IPS-20b (cell line): Measurements from ENCODE around the gene HOXC12.

ENCODE experiments used
- H3K27ac ChIP-seq: one replicate; pipeline ENCODE4 v1.5.1; 2013; ENCODE audit warnings: low read length
- H3K27me3 ChIP-seq: 2 replicates; pipeline ENCODE4 v1.6.1; 2013; ENCODE audit warnings: mild to moderate bottlenecking, low read length, inconsistent platforms; ENCODE audit not compliant: insufficient read depth
- H3K36me3 ChIP-seq: 2 replicates; pipeline ENCODE4 v1.6.1; 2013; ENCODE audit warnings: low read depth, mild to moderate bottlenecking, inconsistent platforms, low read length, moderate library complexity; ENCODE audit not compliant: insufficient read depth
- H3K4me1 ChIP-seq: 2 replicates; pipeline ENCODE4 v1.6.1; 2013; ENCODE audit warnings: mild to moderate bottlenecking, control low read depth, inconsistent platforms, low read length, moderate library complexity; ENCODE audit not compliant: insufficient read depth
- H3K4me3 ChIP-seq: 2 replicates; pipeline ENCODE4 v1.5.1; 2013; ENCODE audit warnings: mild to moderate bottlenecking, low read length, inconsistent platforms
- H3K9ac ChIP-seq: 2 replicates; pipeline ENCODE4 v1.6.1; 2013; ENCODE audit warnings: low read depth, mild to moderate bottlenecking, inconsistent platforms, low read length, moderate library complexity
- H3K9me3 ChIP-seq: 2 replicates; pipeline ENCODE4 v1.6.1; 2013; ENCODE audit warnings: mild to moderate bottlenecking, low read depth, low read length, inconsistent platforms; ENCODE audit not compliant: insufficient read depth

HOXC12 gene

GRCh38 chr12:53991077-53991460 lies 36.4 kb downstream of the HOXC12 start:
- Histone ChIP-seq H3K27me3 (peaks cover 100% of the 10 kb centered on the region), H3K4me3 (no peak overlapping the region), H3K4me1 (peaks cover under 1% of the 10 kb centered on the region; the same call in 1 of the 2 replicates)

GRCh38 chr12:53992377-53992889 lies 37.7 kb downstream of the HOXC12 start:
- no peak overlapping the region for H3K27ac ChIP-seq
- H3K9ac ChIP-seq: no peak overlapping the region
- no peak overlapping the region for H3K4me3 ChIP-seq
- peaks cover 100% of the 10 kb centered on the region for H3K27me3 ChIP-seq
- H3K4me1 ChIP-seq: peaks cover 2% of the 10 kb centered on the region; the same call in 1 of the 2 replicates
- H3K9me3 ChIP-seq: peaks cover 14% of the 10 kb centered on the region; the same call in 1 of the 2 replicates
- H3K36me3 ChIP-seq: no peaks in the 10 kb centered on the region

More at GRCh38 chr12:53991077-53991460, 36.4 kb downstream of the HOXC12 start:
- Histone ChIP-seq H3K27ac (no peak overlapping the region), H3K9me3 (peaks cover 5% of the 10 kb centered on the region; the same call in 1 of the 2 replicates), H3K9ac (no peak overlapping the region), H3K36me3 (no peaks in the 10 kb centered on the region)

- Histone ChIP-seq H3K9me3 (peaks cover 14% of the 10 kb centered on the region; the same call in 1 of the 2 replicates), H3K36me3 (no peaks in the 10 kb centered on the region), H3K27ac (no peak overlapping the region), H3K27me3 (peaks cover 100% of the 10 kb centered on the region), H3K4me3 (no peak overlapping the region), H3K4me1 (peaks cover 2% of the 10 kb centered on the region; the same call in 1 of the 2 replicates), H3K9ac (no peak overlapping the region)
These were observed 38.7 kb downstream of the HOXC12 start for GRCh38 chr12:53993162-53994008.

GRCh38 chr12:53994009-53994263 lies 39.2 kb downstream of the HOXC12 start:
- peaks cover 14% of the 10 kb centered on the region; the same call in 1 of the 2 replicates for H3K9me3 ChIP-seq
- no peak overlapping the region for H3K9ac ChIP-seq
- H3K27ac ChIP-seq: no peak overlapping the region
- peaks cover 2% of the 10 kb centered on the region; the same call in 1 of the 2 replicates for H3K4me1 ChIP-seq
- H3K4me3 ChIP-seq: no peak overlapping the region
- H3K36me3 ChIP-seq: no peaks in the 10 kb centered on the region
- H3K27me3 ChIP-seq: peaks cover 100% of the 10 kb centered on the region

GRCh38 chr12:53994264-53995001 lies 39.7 kb downstream of the HOXC12 start:
- H3K4me3 ChIP-seq: no peak overlapping the region
- peaks cover 100% of the 10 kb centered on the region for H3K27me3 ChIP-seq
- no peak overlapping the region for H3K27ac ChIP-seq
- H3K36me3 ChIP-seq: no peaks in the 10 kb centered on the region
- H3K4me1 ChIP-seq: peaks cover 2% of the 10 kb centered on the region; the same call in 1 of the 2 replicates
- H3K9me3 ChIP-seq: peaks cover 14% of the 10 kb centered on the region; the same call in 1 of the 2 replicates
- no peak overlapping the region for H3K9ac ChIP-seq

- Histone ChIP-seq H3K27ac (no peak overlapping the region), H3K9ac (no peak overlapping the region), H3K27me3 (peaks cover 100% of the 10 kb centered on the region), H3K4me3 (no peak overlapping the region), H3K4me1 (peaks cover 2% of the 10 kb centered on the region; the same call in 1 of the 2 replicates), H3K36me3 (no peaks in the 10 kb centered on the region), H3K9me3 (peaks cover 17% of the 10 kb centered on the region; the same call in 1 of the 2 replicates)
These were observed 40.3 kb downstream of the HOXC12 start for GRCh38 chr12:53995002-53995377.

- H3K9ac ChIP-seq: no peak overlapping the region
- H3K36me3 ChIP-seq: no peaks in the 10 kb centered on the region
- H3K4me3 ChIP-seq: no peak overlapping the region; the same call in 1 of the 2 replicates
- H3K27ac ChIP-seq: no peak overlapping the region
- H3K9me3 ChIP-seq: peaks cover 17% of the 10 kb centered on the region; the same call in 1 of the 2 replicates
- H3K4me1 ChIP-seq: peaks cover 2% of the 10 kb centered on the region; the same call in 1 of the 2 replicates
- peaks cover 100% of the 10 kb centered on the region for H3K27me3 ChIP-seq
These were observed 40.9 kb downstream of the HOXC12 start for GRCh38 chr12:53995378-53996239.

GRCh38 chr12:53996240-53997203 lies 41.8 kb downstream of the HOXC12 start:
- H3K36me3 ChIP-seq: no peaks in the 10 kb centered on the region
- H3K27me3 ChIP-seq: peaks cover 100% of the 10 kb centered on the region
- peaks cover 2% of the 10 kb centered on the region; the same call in 1 of the 2 replicates for H3K4me1 ChIP-seq
- H3K4me3 ChIP-seq: no peak overlapping the region; the same call in 1 of the 2 replicates
- peaks cover 17% of the 10 kb centered on the region; the same call in 1 of the 2 replicates for H3K9me3 ChIP-seq
- no peak overlapping the region for H3K27ac ChIP-seq
- H3K9ac ChIP-seq: no peak overlapping the region

- H3K4me3 ChIP-seq: no peak overlapping the region
- H3K36me3 ChIP-seq: no peaks in the 10 kb centered on the region
- H3K27ac ChIP-seq: no peak overlapping the region
- no peak overlapping the region for H3K9ac ChIP-seq
- H3K27me3 ChIP-seq: peaks cover 100% of the 10 kb centered on the region
- H3K4me1 ChIP-seq: peaks cover 2% of the 10 kb centered on the region; the same call in 1 of the 2 replicates
- H3K9me3 ChIP-seq: peaks cover 17% of the 10 kb centered on the region; the same call in 1 of the 2 replicates
These were observed 42.8 kb downstream of the HOXC12 start for GRCh38 chr12:53997204-53998109.
